ENCODE results near the gene PANK2.

The PANK2 gene

GRCh38 chr20:3869839-3870634, 19.1 kb upstream of the PANK2 start:
- TF ChIP-seq USF1 (IDR thresholded peaks at IDR 0.05), result no peak
- TF ChIP-seq CEBPB (IDR thresholded peaks at IDR 0.05), result no peak
- TF ChIP-seq ZBTB7A (IDR thresholded peaks at IDR 0.05; ENCODE audit: low read depth), result no peak

DNA sequence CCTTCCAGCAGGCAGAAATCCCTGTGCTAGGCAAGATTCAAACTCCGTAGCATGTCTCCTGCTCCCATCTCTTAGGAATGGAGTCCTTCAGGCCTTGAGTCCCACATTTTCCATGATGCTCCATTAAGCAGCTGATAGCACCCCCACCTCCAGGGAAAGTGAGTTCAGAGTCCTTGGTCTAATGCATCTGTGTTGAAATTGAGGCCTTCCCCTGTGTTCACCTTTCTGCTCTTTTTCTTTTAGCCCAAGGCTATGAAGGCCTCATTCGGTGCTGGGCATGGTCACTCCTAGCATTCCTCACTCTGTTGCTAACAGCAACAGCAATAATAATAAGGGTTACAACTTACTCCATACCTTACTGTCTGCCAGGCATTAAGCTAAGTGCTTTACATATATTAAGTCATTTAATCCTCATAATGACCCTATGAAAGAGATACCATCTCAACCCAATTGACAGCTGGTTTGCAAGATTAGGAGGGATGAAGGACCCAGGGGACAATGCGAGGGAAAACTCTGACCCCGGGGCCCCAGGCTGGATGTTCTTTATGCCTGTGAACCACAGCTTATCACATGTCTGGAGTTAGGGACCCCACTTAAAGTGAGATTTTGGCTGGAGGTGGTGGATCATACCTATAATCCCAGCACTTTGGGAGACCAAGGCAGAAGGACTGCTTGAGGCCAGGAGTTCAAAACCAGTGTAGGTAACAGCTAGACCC, 17.5 kb upstream of the PANK2 start:
- TF ChIP-seq REST (IDR thresholded peaks at IDR 0.05; ENCODE audit: low read depth) (no peak), TEAD4 (IDR thresholded peaks at IDR 0.05) (no peak), NFIC (IDR thresholded peaks at IDR 0.05) (no peak), TCF12 (IDR thresholded peaks at IDR 0.05; ENCODE audit: low read depth) (no peak), RAD21 (IDR thresholded peaks at IDR 0.05; ENCODE audit: low read depth) (no peak), FOXM1 (IDR thresholded peaks at IDR 0.05; ENCODE audit: borderline replicate concordance, low read depth) (no peak), TAF1 (IDR thresholded peaks at IDR 0.05; ENCODE audit: low read depth) (no peak), USF1 (IDR thresholded peaks at IDR 0.05) (no peak), CREB1 (IDR thresholded peaks at IDR 0.05; ENCODE audit: low read depth) (no peak), YY1 (IDR thresholded peaks at IDR 0.05; ENCODE audit: low read depth) (no peak), EGR1 (IDR thresholded peaks at IDR 0.05) (no peak), CEBPB (IDR thresholded peaks at IDR 0.05) (no peak), EP300 (IDR thresholded peaks at IDR 0.05; ENCODE audit: borderline replicate concordance) (no peak), ZBTB7A (IDR thresholded peaks at IDR 0.05; ENCODE audit: low read depth) (no peak), MAX (IDR thresholded peaks at IDR 0.05) (no peak)

GRCh38 chr20:3873507-3873906, 15.7 kb upstream of the PANK2 start:
- TF ChIP-seq USF1 (IDR thresholded peaks at IDR 0.05) (no peak), MAX (IDR thresholded peaks at IDR 0.05) (no peak), FOXM1 (IDR thresholded peaks at IDR 0.05; ENCODE audit: borderline replicate concordance, low read depth) (no peak), TEAD4 (IDR thresholded peaks at IDR 0.05) (no peak), CEBPB (IDR thresholded peaks at IDR 0.05) (no peak), NFIC (IDR thresholded peaks at IDR 0.05) (no peak), ZBTB7A (IDR thresholded peaks at IDR 0.05; ENCODE audit: low read depth) (no peak), EP300 (IDR thresholded peaks at IDR 0.05; ENCODE audit: borderline replicate concordance) (no peak), TCF12 (IDR thresholded peaks at IDR 0.05; ENCODE audit: low read depth) (no peak), CREB1 (IDR thresholded peaks at IDR 0.05; ENCODE audit: low read depth) (no peak), TAF1 (IDR thresholded peaks at IDR 0.05; ENCODE audit: low read depth) (no peak), EGR1 (IDR thresholded peaks at IDR 0.05) (no peak), RAD21 (IDR thresholded peaks at IDR 0.05; ENCODE audit: low read depth) (no peak), REST (IDR thresholded peaks at IDR 0.05; ENCODE audit: low read depth) (no peak), YY1 (IDR thresholded peaks at IDR 0.05; ENCODE audit: low read depth) (no peak)

DNA sequence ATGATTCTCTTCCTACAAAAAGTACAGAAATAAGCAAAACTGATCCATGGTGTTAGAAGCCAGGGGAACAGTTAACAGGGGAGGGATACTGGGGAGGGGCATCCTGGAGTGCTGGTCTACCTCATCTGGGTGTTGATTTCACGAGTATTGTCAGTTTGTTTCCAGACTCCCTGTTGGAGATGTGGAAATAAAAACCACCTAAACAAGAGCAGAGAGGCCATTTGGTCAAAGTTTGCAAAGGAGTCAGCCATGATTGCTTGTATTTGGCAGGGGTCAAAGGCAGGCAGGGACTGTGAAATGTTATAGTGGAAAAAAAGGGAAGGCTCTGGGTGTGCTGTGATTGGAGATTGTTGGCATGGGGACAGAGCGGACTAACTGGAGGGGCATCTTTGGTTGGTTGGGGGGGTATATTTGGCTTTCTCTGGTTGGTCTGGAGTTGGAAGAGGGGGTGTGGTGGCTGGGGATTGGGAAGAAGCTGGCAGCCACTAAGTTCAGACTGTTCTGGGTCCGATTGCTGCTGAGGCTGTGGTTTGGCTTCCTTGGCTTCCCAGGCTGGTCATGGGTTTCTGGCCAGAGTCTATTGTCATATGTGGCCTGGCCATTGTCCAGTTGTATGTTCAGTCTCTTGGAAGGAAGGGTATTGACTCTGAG, 14.9 kb upstream of the PANK2 start:
- TF ChIP-seq MAX (IDR thresholded peaks at IDR 0.05) (no peak), EGR1 (IDR thresholded peaks at IDR 0.05) (no peak)
